GM18505 (cell line): ENCODE measurements around the gene B3GALT6.
A peak's percentile ranks its signal among the peaks of the same experiment; 100 is the strongest.

Source experiments
- ATAC-seq: cut with Tn5 transposase; IDR thresholded peaks from one replicate; pipeline ENCODE4 v1.9.1; 2021; ENCODE audit not compliant: unreplicated experiment
- POLR2A ChIP-seq: IDR thresholded peaks from 4 replicates; pipeline ENCODE4 v1.6.1; 2011; ENCODE audit warnings: borderline replicate concordance; ENCODE audit not compliant: insufficient read depth, insufficient read length; ENCODE audit errors: extremely low read depth

Gene B3GALT6

DNA sequence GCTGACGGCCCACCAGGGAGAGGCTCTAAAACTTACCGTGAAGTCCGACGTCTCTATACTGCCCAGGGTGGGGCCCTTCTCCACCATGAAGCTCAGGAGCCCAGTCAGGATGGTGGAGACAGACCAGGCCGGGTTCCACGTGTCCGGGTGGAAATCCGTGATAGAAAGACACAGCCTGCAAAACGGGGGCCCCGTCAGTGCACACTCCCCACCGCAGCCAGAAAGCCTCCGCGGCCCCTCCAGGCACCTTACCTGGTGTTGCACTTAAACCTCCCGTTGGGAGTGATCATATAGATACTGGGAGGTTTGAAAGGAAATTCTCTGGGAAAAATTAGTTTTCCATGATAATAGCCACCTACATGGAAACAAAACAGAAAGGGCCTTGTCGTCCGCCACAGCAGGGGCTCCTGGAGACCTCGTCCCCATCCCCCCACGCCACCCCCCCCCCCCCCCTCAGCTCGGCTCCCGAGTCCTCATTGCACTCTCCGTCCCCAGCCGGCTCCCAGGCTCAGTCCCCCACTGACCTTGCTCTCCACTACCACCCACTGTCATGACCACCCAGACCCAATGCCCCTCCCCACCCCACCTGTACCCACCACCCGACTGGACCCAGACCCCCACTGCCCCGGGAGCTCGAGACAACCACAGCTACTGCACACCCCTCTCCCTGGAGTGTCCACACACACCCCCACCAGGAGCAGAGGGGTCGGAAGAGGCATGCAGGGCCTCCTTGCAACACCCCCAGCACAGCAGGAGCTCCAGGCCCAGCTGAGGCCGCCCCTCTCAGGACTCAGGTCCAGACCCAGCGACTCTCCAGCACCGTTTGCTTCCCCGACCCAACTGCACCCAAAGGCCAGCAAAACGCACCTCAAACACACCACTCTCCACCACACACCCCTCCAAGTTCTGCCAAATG is 25.2 kb downstream of the B3GALT6 start:
- TF ChIP-seq POLR2A = no peak
- ATAC-seq = no peak

DNA sequence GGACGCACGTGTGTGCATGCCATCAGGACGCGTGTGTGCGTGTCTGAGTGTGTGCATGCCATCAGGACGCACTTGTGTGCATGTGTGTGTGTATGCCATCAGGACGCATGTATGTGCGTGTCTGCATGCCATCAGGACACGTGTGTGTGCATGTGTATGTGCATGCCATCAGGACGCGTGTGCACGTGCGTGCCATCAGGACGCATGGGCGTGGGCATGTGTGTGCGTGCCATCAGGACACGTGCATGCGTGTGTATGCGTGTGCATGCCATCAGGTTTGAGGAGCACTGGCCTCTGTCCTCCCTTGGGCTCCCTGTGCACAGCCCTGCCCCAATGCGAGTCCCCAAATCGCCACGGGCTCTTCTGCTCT is 27.1 kb downstream of the B3GALT6 start:
- ATAC-seq = no peak
- TF ChIP-seq POLR2A = no peak

DNA sequence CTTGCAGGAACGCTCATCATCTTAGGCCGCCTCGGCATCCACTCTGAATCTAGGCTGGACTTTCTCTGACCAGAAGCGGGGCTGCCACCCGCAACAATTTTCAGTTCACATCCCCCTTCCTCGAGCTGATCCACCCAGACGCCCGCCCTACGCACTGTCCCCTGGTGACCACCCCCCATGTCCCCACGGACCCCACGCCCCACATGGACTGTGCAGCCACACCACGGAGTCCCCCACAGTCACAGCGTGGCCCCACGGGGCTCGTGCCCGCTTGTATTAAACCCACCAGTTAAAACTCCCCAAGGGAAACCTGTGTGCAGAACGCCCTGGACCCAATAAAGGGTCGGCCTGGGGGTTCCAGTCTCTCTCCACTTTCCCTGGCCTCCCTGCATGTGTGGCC is 27.5 kb downstream of the B3GALT6 start:
- TF ChIP-seq POLR2A = no peak
- no peak for ATAC-seq

DNA sequence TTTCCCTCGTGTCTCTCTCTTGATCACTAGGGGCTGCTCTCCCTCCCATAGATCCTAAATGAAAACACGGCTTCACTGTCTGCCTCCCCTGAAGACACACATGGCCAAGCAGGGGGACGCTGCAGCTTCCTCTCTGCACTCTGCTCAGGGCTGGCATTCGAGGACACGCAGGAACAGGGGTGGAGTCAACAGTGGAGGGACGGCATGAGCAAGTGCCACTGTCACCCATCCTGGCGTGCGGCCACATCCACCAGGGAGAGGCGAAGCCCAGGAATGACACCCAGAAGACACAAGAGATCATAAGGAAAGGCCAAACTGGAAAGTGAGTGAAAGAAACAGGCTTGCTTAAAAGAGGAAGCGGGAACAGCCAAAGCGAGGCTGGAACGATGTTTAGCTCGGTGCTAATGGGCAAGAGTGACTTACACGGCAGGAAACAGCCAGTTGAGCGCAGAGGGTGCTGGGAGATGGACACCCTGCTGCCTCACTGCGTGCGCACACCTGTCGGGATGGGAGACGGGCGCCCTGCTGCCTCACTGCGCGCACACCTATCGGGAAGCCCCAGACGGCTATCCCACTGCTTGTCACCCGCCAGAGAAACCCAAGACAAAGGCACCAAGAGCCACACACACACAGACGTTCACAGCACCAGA is 28.0 kb downstream of the B3GALT6 start:
- TF ChIP-seq POLR2A = no peak

DNA sequence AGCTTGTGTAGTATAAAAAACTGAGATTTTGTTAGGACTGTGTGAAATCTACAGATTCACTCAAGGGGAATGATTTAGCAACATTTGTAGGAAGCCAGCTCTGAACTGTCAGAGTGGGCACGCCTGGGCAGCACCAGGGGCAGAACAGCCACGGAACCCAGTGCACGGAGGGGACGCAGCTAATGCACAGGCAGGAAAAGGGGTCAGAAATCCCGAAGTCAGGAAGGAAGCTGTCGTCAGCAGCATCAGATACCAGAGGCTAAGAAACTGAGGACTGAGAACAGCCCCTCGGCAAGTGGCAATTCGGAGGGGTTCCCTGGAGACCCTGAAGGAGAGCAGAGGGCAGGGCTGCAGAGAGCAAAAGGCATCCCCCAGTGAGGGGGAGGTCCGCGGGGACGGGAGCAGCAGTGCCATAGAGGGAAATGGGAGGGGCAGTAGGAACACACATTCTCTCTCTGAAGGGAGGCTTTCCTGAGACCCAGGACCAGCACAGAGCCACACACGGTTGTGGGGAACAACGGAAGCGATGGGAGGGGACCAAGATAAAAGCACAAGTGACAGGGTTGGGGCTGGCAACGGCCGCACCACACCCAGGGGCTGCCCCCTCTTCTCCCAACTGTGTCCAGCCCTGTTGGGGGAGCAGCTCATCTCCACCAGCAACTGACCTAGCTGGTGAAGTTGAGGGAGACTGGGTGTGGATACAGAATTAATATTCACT is 29.0 kb downstream of the B3GALT6 start:
- no peak for TF ChIP-seq POLR2A

More for the DNA sequence above, 28.0 kb downstream of the B3GALT6 start:
- ATAC-seq = no peak

DNA sequence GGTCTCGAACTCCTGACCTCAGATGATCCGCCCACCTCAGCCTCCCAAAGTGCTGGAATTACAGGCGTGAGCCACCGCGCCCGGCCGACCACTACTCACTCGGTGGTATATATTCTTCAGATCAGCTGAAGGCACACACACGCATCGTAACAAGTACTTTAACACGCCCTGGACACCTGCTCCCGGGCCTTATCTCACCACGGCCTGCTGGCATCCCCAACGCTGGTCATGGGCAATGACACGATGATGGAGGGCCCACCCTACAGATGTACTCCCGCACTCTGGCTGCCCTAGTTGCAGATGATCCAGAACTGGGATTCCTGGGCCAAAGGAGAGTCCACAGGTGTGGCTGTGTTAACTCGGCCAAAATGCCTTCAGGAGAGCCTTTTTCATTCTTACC is 30.0 kb downstream of the B3GALT6 start:
- no peak for ATAC-seq
- TF ChIP-seq POLR2A = no peak

More for the DNA sequence above, 29.0 kb downstream of the B3GALT6 start:
- ATAC-seq = no peak

DNA sequence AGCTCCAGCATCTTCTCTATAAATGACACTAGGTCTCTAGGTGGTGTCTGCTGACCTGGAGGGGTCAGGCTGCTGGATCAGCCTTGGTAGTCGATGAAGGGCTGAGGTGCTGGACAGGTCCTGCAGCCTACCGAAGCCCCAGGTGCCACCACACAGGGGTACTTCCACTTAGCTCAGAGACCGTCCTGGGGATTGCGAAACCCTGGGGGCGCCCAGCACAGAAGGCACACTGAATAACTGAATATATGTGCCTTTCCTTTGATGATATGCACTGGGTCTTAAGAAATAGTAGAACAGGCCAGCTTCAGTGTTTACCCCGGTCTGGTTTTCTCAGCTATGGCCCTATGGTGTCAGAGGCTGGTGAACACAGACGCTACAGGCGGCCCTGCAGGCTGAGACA is 30.7 kb downstream of the B3GALT6 start:
- no peak for ATAC-seq
- TF ChIP-seq POLR2A = no peak

DNA sequence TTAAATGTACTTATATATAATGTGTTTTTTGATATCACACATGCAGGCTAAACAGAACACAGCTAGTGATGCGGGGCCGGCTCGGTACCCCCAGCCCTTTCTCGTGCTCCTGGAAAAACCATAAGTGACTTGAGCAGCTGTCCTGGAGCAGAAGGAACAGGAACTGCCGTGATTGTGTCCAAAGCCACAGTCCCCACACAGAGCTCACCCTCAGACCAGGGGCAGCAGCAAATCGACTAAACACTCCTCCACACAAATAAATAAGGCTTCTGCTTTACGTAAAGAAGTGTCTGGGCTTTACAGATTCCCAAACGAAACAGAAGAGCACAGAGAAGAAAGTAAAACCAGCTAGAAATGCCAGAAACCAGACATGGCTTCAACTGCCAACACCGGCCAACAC is 32.0 kb downstream of the B3GALT6 start:
- no peak for ATAC-seq
- no peak for TF ChIP-seq POLR2A

DNA sequence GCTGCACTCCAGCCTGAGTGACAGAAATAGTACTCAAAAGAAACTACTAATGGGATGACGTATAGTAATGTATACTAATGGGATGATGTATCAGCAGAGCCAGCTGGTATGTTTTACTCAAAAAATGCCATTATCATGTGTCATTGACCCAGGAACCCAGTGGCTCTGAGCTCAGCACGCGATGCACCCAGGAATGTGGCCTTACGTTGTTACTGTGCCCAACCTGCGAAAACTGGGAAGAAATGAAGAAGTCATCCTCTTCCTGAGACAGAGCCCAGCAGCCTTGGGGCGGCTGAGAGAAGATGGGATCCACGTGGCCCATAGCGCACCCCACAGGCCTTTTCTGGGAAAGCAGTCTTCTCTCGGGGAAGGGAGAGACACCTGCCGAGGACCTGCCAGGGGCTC is 32.8 kb downstream of the B3GALT6 start:
- TF ChIP-seq POLR2A = no peak
- no peak for ATAC-seq

DNA sequence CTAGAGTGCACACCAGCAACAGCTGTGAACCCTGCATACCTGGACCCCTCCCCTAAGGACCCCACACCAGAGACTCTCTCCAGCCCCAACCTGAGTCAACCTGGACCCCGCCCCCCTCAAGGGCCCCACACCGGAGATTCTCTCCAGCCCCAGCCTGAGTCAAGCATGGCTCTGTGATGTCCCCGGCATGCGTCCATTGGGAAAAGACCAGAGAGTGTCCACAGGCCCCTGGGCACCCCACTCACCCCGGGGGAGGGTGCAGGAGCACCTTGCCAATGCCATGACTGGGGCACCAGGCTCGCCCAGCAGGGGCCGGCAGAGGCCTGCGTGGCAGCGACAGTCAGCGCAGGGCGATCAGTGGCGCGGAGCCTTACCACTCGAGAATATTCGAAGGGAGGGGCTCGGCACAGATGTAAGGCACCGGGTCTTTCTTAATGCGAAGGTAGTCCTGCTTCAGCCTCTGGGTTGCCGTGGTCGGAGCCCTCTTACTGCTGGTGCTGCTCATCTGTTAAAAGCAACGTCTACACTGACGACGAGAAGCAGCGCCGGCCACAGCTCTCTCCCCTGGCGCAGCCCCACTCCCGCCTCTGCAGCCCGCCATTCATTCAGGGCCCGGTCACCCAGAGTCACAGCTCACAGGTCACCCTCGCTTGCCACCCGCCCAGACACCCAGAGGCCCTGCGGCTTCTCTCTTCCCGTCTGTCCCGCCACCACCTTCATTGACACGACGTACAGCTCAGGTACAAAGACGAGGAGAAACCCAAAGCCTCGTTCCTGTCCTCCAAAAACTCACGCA is 35.6 kb downstream of the B3GALT6 start:
- ATAC-seq = no peak

DNA sequence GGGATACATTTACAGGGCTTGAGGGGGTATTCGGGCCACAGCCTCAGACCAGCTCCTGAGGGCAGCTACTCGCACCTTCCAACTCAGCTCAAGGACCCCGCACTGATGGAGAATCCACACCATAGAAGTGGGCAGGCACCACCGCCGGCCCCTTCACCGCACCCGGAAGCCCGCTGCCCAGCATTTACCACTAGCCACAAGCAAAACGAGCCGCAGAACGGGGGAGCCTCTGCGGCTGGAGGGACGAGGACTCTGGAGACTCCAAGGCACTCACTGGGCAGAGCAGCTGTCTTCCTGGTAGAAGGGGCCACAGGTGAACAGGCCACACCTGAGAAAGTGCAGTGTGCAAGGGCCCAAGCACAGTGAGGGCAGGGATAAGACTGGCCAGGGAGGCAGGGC is 36.2 kb downstream of the B3GALT6 start:
- TF ChIP-seq POLR2A = no peak
- ATAC-seq = no peak

More for the DNA sequence above, 35.6 kb downstream of the B3GALT6 start:
- TF ChIP-seq POLR2A = no peak

DNA sequence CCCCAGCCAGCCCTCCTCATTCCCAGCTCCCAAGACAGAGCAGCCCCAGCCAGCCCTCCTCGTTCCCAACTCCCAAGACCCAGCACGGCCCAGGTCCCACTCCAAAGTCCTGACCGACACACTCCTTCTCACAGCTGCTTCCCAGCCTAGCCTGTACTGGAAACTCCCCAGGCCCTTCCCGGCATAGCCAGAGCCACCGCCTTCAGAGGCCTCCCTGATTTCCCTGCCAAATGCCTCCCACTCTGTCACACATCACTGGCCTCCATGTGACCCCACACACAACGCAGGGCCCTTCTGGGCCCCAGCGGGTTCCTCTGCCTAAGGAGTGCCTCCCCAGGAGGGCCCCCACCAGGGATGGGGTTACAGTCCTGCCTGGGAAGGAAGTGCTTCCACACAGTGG is 38.8 kb downstream of the B3GALT6 start:
- TF ChIP-seq POLR2A = peak; percentile 18
- no peak for ATAC-seq
